ENCODE results near the gene STN1. TPM values are rescaled to one million over a fixed set of nuclear protein-coding genes. Genes with fewer than 3 reads are reported as not detected.

The STN1 gene
- total and polyA plus RNA-seq, 2 of the 8 experiments (the other 6 are each of a cell fraction or from before 2014, with no cell fraction given) = 10.1 to 12.4 TPM

GRCh38 chr10:103834436-103835095 is 83.4 kb downstream of the STN1 start:
- H3K27ac ChIP-seq (ENCODE audit: low read depth, low read length) = no peak overlapping the region
- no peaks in the 10 kb centered on the region for H3K79me1 ChIP-seq (ENCODE audit: low read depth, low read length)
- no peak overlapping the region for H3K23ac ChIP-seq (ENCODE audit: insufficient read length)
- H3K4me1 ChIP-seq (replicated peaks in 1 of 4; ENCODE audit: control insufficient read depth in 3 of 4, insufficient read depth in 4 of 4, low read length in 3 of 4) = peaks cover 12 to 24% (median 18%) of the 10 kb centered on the region in 4 experiments
- no peak overlapping the region for H2AFZ ChIP-seq (ENCODE audit: low read length)
- no peak overlapping the region for H3K56ac ChIP-seq (replicated peaks; ENCODE audit: insufficient read length, low read depth, low read length)
- H4K91ac ChIP-seq (replicated peaks; ENCODE audit: insufficient read length, low read length) = peak overlapping the region; percentile 78
- H3K36me3 ChIP-seq (ENCODE audit: control insufficient read depth in 2 of 4, insufficient read depth in 4 of 4, low read length in 3 of 4) = no peaks in the 10 kb centered on the region
- peak overlapping the region; percentile 89; the same call in 1 of the 2 replicates for H2AK5ac ChIP-seq (ENCODE audit: low read depth, low read length)
- peak overlapping the region; percentile 80; the same call in 1 of the 2 replicates for H2BK5ac ChIP-seq (ENCODE audit: low read depth, low read length)
- no peak overlapping the region for H3K4ac ChIP-seq (replicated peaks; ENCODE audit: insufficient read length, low read depth, low read length)
- 60% methylated on average over 5 of the region's 5 CpGs; no CpG with 5 or more reads in 1 of the 2 experiments for WGBS, 2 experiments (ENCODE audit: extremely low coverage in 1 of 2, insufficient coverage in 1 of 2, insufficient read length in 1 of 2, insufficient replicate concordance in 2 of 2, low coverage in 1 of 2, low lambda C conversion rate in 2 of 2, missing lambda C conversion rate in 1 of 2)
- 0 out of 4 replicates have a peak, but pooled peaks cover 0 to 5% of the 10 kb centered on the region in 2 experiments for H3K9me3 ChIP-seq (ENCODE audit: insufficient read depth in 2 of 2, low read depth in 1 of 2, low read length in 1 of 2)
- no peak overlapping the region for H4K5ac ChIP-seq (ENCODE audit: insufficient read length, low read depth, low read length)
- peak overlapping the region; percentile 55; the same call in 1 of the 2 replicates for H3K18ac ChIP-seq (ENCODE audit: extremely low read depth, low read length)
- peak overlapping the region; percentile 62 for H2BK12ac ChIP-seq (ENCODE audit: low read depth, low read length)
- DNase-seq (ENCODE audit: low read depth in 1 of 2, low spot score in 2 of 2) (no peak), FAIRE-seq (no peak)
- TF ChIP-seq NANOG (IDR thresholded peaks at IDR 0.05; ENCODE audit: insufficient read depth, low read depth, low read length, poor library complexity, severe bottlenecking) = no peak
- TF ChIP-seq TAF7 (optimal IDR thresholded peaks at IDR 0.05; ENCODE audit: borderline replicate concordance, low read depth, low read length) = no peak
- peak; percentile 63; the same call in 1 of the 2 replicates for TF ChIP-seq TEAD4 (IDR thresholded peaks at IDR 0.05; ENCODE audit: low read depth, low read length)
- no peak for TF ChIP-seq JUN (IDR thresholded peaks at IDR 0.05; ENCODE audit: low read depth, low read length)
- no peak for TF ChIP-seq RNF2 (IDR thresholded peaks at IDR 0.05; ENCODE audit: borderline replicate concordance, low read depth, low read length, missing control alignments, poor library complexity, severe bottlenecking)
- peak overlapping the region; percentile 35 to 52; a peak in 3 of 4 replicates for H3K4me2 ChIP-seq (ENCODE audit: insufficient read depth in 1 of 2, low read depth in 2 of 2, low read length in 2 of 2)
- H2BK20ac ChIP-seq (ENCODE audit: low read length) = peak overlapping the region; percentile 50
- H3K14ac ChIP-seq (ENCODE audit: insufficient read length) = no peak overlapping the region
- H2BK120ac ChIP-seq (replicated peaks; ENCODE audit: low read depth, low read length) = peak overlapping the region; percentile 35
- CTCF ChIA-PET (ENCODE audit: partially characterized antibody) = interaction anchor here (0.6 to 2.8 kb wide), 11 partner anchors 12 to 229 kb away, joined by 3 to 18 read pairs (median 3); partner anchors contain the start of gene SH3PXD2A
- H4K8ac ChIP-seq (ENCODE audit: extremely low read depth, insufficient read depth, low read length) = no peak overlapping the region
- peak overlapping the region in 1 of 4 experiments; percentile 18; a peak in 1 of 8 replicates for H3K4me3 ChIP-seq (ENCODE audit: extremely low read depth in 1 of 4, insufficient read depth in 2 of 4, low read depth in 3 of 4, low read length in 4 of 4)
- POLR2A ChIA-PET (ENCODE audit: partially characterized antibody) = interaction anchor here (0.6 to 1.3 kb wide), 5 partner anchors 9 to 117 kb away, joined by 3 to 4 read pairs (median 3); no protein-coding TSS in a partner anchor
- H3K79me2 ChIP-seq (ENCODE audit: control insufficient read depth in 1 of 2, insufficient read depth in 2 of 2, low read length in 2 of 2) = no peaks in the 10 kb centered on the region
- H3K9ac ChIP-seq (replicated peaks in 1 of 4; ENCODE audit: extremely low read depth in 1 of 4, low read depth in 3 of 4, low read length in 3 of 4) = no peak overlapping the region
- no peaks in the 10 kb centered on the region for H4K20me1 ChIP-seq (replicated peaks in 1 of 2; ENCODE audit: control insufficient read depth in 1 of 2, insufficient read depth in 2 of 2, low read length in 2 of 2)
- no peak overlapping the region for H2BK15ac ChIP-seq (ENCODE audit: low read length)
- H3K23me2 ChIP-seq (ENCODE audit: low read depth, low read length) = peaks cover 5% of the 10 kb centered on the region; the same call in 1 of the 2 replicates
- H3K27me3 ChIP-seq (replicated peaks in 1 of 4; ENCODE audit: control insufficient read depth in 3 of 4, extremely low read depth in 1 of 4, insufficient read depth in 3 of 4, low read length in 3 of 4) = no peaks in the 10 kb centered on the region

Data from H1 (cell line).